Posterior vena cava (tissue), 2 donors: Measurements from ENCODE around the gene CGNL1. TPM values are rescaled to one million over a fixed set of nuclear protein-coding genes. Genes with fewer than 3 reads are reported as not detected.

Source experiments
- DNase-seq: peaks from one replicate; pipeline ENCODE4 v3.0.0-alpha.2; 2020; ENCODE audit warnings: low spot score
- intact Hi-C, 2 donors: fragments of 100-400 bp; cut with DNase I; formaldehyde crosslinking; loops; one replicate each; pipeline versions ENCODE4 v1.14.1 to v1.14.2; 2022 to 2023
- total RNA-seq, 2 donors: library from RNA; stranded (reverse); fragmentation: NEBNext Ultra II Directional; extraction: Animal tissue kit (Norgen Biotek cat#: 25700); gene quantifications; one replicate each; pipeline ENCODE4 v1.2.1, GENCODE V29; 2021
- donor health status: DM: yes; HTN: yes; CAD: no.
- donor health status: DM: yes; HTN: yes; CAD: no.

CGNL1 gene
- total RNA-seq, 2 donors from 2014 or later: 20.0 to 24.4 TPM

- no peak for DNase-seq
- intact Hi-C loops: no loop called here
These were observed 218.9 kb downstream of the CGNL1 start for GRCh38 chr15:57595011-57595866.

GRCh38 chr15:57596301-57596855 is 220.1 kb downstream of the CGNL1 start:
- DNase-seq: no peak
- intact Hi-C loops: no loop called here

GRCh38 chr15:57596978-57597377 is 220.7 kb downstream of the CGNL1 start:
- intact Hi-C loops: no loop called here
- DNase-seq: no peak

GRCh38 chr15:57597431-57597830 is 221.1 kb downstream of the CGNL1 start:
- intact Hi-C loops: no loop called here
- DNase-seq: no peak

- no peak for DNase-seq
- intact Hi-C loops: no loop called here
These were observed 222.0 kb downstream of the CGNL1 start for GRCh38 chr15:57598346-57598745.

- intact Hi-C loops: no loop called here
- DNase-seq: no peak
These were observed 223.0 kb downstream of the CGNL1 start for GRCh38 chr15:57599296-57599810.

- intact Hi-C loops: no loop called here
- DNase-seq: no peak
These were observed 223.9 kb downstream of the CGNL1 start for GRCh38 chr15:57600197-57600596.

Other genes starting within 250 kb of the CGNL1 start
- gene MYZAP, start 215.4 kb downstream of the CGNL1 start, total RNA-seq: 1 to 10 TPM; 6.2 to 8.4 TPM